Lung microvascular endothelial cell (primary cell): ENCODE data around the gene SPOCK2. TPM values are rescaled to one million over a fixed set of nuclear protein-coding genes. Genes with fewer than 3 reads are reported as not detected.
"Not testable (repeated sequence)": the region's sequence is repeated elsewhere in the genome, so short reads cannot be mapped to it uniquely, and the experiment has no call there.

ENCODE experiments used
- DNase-seq, 2 donors: peaks; one replicate each; pipeline versions ENCODE4 v3.0.0 to v3.0.0-alpha.2; 2010; ENCODE audit warnings: low read depth in 2 of 2
- total RNA-seq: library from RNA; depleted of rRNA; stranded (reverse); fragments of >200 nt; gene quantifications from 2 replicates; pipeline ENCODE4 v1.2.1, GENCODE V29; 2014

Gene SPOCK2
- total RNA-seq, 1 donor from 2014 or later = 3.0 TPM

DNA sequence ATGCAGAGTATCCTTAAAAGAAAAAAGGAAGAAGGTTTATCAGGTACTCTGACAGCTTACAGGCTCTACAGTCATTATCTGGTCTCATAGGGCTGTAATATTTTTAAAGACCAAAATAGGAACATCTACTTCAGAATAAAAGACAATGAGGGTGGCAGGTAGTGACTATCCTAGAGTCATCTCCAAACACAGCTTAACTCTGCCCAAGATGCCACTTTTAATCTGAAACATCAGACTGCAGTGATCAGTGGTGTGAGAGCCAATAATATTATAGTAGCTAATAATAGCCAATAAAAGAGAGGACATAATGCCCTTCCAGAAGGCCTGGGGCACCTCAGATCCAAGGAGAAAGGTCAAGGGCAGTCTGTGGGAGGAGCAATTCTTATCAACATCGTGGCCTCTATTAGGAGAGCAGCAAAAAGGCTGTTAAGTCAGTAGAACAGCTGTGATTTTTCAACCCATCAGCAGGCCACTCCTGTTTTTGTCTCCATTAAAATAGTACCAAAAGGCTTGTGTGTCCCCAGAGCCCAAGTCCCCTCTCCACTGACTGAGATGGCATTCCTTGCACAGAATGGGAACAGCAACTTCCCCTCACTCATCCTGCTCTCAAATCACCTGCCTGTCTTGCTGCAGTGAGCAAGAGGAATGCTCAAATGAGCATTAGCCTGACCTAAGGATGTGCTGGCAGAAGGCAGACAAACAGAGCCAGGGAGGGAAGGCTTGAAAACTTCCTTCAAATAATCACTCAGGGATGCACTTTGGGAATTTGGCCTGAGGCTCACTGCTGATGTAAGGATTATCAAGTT lies 20.7 kb upstream of the SPOCK2 start:
- DNase-seq = no peak

DNA sequence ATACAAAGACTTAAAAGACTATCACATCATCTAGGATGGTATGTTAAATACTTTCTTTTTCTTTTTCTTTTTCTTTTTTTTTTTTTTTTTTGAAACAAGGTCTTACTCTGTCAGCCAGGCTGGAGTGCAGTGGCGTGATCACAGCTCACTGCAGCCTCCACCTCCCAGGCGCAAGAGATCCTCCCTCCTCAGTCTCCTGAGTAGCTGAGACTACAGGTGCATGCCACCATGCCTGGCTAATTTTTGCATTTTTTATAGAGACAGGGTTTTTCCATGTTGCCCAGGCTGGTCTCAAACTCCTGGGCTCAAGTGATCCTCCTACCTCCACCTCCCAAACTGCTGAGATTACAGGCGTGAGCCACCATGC lies 19.6 kb upstream of the SPOCK2 start:
- DNase-seq = not testable (repeated sequence)

DNA sequence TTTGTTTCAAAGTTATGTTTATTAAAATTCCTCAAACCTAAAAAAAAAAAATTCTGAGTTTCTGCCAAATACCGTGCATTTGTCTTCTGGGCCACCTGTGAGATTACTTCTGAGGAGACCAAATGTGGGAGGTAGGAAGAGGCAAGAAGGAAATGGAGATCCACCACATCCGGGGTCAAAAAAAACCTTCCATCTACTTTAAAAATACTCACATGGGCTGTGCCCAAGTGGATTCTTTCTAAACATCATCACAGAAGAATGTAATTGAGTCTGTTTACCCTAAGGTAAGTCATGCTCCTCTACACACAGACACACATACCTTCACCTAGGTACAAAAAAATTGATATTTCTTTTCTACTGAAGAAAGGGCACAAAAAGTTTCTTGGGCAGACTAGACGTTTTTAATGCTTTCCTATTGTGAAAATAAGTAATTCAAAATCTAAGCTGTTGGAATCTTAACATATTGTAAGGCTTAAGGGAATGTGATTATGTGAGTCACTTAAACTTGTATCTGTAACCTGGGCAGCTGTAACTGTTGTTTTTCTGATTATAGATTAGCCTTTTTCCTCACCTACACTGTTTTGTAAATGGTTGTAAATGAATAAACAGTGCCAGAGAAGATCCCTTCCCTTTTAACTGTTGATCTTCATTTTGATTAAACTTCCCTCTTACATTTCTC lies 19.1 kb upstream of the SPOCK2 start:
- no peak for DNase-seq

DNA sequence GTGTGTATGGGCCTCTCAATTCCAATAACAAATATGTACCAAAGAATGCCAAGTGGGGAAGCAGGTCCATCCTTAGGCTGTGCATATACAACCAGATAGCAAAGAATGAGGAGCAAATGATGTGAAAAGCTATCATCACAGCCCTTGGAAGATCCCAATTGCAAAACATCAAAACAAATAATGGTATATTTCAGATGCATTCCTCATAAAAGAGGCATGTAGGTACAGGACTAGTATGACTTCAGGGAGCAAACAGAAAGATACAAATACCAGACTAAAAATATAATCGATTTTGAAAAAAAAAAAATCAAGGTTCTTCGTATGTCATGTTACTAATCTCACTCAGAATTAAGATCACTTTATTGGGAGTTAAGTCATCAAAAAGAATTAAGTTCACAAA lies 18.5 kb upstream of the SPOCK2 start:
- DNase-seq = no peak

DNA sequence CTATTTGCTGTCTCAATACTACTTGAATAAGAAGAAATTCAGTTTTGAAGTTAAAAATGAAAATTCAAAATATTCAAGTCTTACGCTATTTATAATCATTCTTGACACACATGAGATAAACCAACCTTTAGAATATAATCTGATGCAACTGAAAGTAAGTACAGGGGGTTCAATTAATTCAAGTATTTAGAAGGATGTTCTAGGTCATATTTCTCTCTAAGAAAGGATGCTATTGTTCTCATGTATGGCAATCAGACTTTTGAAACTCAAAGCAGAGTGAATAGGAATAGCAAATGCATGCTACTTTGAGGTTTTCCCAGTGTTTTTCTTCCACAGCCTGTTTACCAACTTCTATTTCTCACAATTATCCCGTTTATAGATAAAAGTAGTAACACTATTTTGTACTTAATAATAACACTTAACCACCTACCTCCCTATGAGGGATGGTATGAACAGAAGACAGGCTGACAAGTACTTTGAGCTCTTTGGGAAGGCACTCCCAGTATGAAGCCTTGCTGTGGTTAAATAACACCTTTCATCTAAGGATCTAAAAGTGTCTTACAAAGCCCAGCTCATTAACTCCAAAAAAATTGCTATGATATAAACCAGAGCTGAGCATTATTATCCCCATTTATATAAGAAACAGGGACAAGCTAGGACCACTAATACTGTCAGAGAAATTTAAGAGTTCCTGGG lies 18.0 kb upstream of the SPOCK2 start:
- DNase-seq = no peak

DNA sequence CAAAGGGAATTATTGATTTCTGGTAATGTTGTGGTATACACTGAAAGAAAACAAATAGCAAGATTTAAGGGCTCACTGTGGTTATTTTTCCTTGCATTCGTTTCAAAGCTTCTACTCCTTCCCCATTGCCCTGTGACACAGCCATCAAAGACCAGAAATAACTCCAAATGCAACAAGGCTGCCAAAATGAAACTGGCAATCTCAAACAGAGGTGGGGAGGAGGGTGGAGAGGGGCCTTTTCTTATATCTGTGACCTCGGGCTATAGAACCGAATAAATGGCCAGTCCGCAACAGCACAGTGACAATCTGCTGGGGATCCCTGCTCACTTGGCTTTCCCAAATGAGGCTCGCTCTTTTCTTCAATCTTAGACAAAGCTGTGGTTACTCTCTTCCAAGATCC lies 17.4 kb upstream of the SPOCK2 start:
- no peak for DNase-seq

DNA sequence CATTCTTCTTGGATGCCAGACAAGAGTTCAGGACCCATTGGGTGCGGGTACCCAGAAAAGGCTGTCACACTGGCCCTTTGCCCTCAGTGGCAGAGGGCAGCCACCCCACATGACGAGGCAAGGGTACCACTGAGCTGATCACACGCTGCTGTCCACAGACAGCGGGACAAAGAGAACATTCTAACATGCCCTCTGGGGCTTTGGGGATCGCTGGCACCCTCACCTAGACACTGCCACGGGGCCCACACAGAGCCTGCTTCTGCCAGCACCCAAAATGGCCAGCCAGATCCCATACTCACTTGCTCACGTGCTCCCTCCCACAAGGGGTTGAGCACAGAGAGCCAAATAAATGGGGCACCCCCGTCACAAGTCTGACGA lies 16.7 kb upstream of the SPOCK2 start:
- DNase-seq = no peak

DNA sequence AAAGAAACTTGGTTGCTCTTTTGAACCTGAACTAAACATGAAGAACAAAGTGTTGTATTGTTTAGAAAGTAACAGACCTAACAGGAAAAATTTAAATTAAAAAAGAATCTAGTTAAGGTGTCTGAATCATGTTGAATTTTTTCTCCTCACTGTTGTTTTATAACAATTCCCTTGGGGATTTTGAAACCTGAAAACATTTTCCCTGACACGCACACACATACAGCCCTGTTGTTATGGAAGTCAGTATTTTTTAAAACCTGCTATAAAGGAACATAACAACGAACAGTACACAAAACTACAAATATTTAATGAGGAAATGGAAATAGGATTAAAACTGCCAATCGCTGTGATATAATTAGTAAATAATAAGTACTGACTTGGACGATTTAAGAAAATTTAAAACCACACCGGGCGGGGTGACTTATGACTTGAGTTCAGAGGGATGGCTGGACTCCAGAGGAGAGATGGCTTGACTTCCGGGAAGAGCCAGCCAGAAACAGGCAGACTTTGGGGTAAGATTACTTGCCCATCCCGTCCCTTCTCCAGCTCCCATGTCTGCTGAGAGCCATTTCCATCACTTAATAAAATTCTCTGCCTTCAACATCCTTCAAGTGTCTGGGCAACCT lies 16.2 kb upstream of the SPOCK2 start:
- DNase-seq = no peak

DNA sequence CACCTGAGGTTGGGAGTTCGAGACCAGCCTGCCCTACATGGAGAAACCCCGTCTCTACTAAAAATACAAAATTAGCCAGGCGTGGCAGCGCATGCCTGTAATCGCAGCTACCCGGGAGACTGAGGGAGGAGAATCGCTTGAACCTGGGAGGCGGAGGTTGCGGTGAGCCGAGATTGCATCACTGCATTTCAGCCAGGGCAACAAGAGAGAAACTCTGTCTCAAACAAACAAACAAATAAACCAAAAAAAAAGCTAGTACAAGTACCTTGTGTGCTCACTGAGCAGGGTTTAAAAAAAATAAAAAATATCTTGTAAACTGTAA lies 11.2 kb upstream of the SPOCK2 start:
- no peak for DNase-seq

DNA sequence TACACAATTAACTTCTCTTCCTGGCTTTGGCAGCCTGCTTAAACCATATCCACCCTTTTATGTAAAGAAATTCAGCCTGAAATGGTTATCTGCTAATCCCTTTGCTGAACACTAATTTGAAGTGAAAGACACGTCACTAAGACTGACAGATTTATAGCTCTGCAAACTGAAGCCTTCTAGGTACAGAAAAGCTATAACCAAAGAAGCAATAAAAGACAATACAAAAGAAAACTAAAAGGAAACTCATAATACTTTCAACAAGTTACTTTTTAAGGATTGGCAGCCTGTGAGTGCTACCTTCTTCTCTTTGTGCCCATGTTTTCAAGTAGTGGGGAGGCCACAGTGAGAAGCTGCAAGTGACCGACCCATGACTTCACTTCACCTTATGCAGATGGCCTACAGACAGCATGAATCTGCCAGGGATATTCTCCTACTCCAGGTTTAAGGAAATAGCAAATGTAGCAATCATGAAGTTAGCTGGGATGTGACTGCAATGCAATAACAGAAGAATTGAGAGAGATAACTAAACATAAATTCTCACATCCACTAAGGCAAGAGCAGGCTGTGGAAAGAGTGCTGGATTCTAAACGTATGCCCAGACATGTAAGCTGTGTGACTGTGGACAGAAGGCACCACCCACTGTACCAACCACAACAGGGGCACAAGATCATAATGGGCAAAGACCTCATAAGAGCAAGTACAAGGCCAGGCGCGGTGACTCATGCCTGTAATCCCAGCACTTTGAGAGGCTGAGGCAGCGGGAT lies 10.7 kb upstream of the SPOCK2 start:
- DNase-seq = no peak

DNA sequence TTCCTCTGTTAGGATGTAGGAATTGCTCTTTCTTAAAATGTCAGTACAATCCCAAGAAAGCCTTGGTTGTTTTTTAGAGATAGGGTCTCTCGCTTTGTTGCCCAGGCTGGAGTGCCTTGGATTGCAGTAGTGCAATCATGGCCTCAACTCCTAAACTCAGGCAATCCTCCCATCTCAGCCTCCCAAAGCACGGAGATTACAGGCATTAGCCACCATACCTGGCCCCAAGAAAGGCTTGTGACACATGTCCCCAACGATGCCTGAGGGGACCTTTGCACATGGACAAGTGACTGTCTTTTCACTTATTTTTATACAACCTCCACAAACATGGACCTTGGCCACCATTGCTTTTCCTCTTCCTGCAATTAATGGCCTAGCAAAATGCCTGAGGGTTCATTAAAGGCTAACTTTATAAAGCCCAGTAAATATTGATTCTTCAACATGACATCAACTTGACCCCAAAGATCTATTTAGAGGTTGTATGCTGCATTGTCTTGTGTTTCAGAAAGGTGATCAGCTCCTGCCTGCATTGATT lies 10.0 kb upstream of the SPOCK2 start:
- DNase-seq = no peak

DNA sequence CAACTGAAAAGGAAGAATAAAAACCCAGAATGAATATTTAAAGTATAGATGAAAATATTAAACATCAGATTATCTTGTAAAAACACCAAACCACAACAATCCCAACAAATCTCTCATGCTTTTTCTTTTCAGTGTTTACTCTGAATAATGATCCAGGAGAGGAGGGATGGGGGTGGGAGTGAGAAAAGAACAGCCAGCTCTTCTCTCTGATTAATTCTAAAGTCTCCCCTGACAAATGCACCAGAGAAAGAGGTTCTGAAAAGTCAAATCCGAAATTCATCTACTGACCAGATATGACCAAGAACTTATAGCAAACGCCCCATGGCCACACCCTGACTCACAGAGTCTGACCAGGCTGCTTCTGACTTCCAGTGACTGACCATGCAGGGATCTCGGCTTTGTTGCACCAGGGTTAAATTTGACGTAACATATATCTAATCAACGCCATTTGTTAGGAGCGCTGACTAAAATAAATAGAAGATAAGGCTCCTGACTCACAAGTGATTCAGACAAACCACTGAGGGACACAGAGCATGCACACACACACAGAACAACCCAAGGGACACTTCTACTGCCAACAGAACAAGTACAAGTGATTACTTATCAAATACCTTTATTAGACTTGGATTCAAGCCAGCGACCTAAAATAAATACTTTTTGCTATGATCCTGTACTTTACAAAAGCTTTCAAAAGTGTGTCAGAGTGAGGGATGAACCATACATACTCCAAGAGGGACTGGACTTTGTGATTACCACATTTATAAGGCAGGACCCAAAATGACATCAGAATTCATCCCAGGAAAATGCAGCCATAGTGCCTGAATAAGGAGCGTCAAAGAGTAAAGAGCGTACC lies 9.3 kb upstream of the SPOCK2 start:
- peak; percentile 16 to 75 for DNase-seq

DNA sequence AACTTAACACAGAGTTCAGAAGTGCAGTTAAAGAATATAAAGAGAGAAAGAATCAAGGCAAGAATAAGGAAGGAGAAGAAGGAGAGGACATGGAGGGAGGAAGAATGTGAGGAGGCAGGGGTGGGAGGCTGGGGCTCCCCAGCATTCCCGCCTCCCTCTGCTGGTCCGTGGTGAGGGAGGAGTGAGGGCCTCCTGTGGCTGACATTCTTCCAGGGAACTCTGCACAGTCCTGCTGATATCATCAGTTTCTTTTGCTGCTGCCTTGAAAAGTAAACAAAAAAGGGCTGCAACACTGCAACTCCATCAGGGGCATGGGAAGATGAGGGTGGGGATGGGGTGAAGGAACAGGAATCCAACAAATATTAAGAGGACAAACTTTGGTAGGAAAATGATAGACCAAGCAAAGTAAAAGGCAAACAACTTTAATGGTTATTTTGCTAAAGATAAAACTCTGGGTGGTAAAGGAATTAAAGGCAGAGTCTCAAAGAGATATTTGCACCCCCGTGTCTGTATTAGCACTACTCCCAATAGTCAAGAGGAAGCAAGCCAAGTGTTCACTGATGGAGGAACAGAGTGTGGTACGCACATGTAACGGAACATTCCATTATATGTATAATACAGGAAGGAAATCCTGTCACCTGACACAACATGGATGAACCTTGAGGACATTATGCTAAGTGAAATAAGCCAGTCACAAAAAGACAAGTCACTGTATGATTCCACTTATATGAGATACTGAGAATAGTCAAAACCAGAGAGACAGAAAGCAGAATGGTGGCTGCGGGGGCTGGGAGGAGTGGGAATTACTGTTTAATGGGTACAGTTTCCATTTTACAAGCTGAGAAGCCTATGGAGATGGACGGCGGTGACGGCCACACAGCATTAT lies 8.0 kb upstream of the SPOCK2 start:
- DNase-seq = peak; percentile 18 to 56

DNA sequence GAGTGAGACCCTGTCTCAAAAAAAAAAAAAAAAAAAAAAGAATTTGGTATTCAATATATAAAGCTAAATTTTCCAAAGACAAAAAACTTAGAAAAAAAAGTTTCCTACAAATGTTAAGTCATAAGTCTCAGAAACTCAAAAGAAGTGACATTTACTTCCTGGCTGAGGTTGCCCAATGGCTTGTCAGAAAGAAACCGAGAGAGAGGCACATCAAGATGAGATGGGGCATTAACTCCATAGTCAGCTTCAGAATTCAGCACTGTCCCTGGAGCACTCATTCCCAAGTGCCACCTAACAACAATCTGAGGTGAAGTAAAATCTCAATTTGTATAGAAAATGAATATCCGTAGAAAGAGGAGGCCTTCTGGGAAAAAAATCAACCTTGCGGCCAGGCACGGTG lies 6.8 kb upstream of the SPOCK2 start:
- DNase-seq = no peak

DNA sequence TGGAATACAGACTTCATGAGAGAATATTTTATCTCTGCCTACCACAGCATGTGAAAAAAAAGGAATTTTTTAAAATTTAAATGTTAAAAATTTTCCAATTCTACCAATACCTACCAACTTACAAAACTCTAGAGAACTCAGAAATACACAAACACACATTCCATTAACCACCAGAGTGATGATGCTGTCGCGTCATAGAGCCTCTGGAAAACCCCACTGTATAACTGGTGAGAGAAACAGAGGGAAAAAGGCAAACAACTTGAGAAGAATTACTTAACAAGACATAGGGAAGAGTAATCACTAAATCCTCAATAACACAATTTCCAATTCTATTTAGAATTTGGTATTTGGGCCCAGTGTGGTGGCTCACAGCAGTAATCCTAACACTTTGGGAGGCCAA lies 6.2 kb upstream of the SPOCK2 start:
- DNase-seq = no peak

DNA sequence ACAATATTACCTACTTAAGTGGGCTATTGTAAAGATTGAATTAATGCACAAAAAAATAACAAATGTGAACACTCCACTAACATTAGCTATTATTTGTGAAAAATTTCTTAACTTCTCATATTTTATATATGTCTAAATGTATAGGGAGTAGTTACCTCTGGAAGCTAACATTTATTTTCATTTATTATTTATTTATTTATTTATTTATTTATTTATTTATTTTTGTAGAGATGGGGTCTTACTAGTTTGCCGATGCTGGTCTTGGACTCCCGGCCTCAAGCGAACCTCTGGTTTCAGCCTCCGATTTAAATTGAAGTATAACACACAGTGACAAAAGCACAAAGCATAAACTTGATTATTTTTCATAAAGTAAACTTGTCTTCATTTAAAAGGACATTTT lies 5.1 kb upstream of the SPOCK2 start:
- DNase-seq = no peak

DNA sequence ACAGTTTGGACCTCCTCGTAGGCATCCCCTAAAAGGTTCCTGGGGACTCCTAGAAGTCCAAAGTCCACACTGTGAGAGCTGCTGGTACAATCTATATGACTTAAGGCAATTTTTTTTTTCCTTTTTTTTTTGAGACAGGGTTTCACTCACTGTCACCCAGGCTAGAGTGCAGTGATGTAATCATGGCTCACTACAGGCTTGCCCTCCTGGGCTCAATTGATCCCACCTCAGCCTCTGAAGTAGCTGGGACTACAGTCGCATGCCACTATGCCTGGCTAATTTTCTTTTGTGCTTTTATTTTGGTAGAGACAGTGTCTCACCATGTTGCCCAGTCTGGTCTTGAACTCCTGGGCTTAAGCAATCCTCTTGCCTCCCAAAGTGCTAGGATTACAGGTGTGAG lies 4.6 kb upstream of the SPOCK2 start:
- DNase-seq = no peak

DNA sequence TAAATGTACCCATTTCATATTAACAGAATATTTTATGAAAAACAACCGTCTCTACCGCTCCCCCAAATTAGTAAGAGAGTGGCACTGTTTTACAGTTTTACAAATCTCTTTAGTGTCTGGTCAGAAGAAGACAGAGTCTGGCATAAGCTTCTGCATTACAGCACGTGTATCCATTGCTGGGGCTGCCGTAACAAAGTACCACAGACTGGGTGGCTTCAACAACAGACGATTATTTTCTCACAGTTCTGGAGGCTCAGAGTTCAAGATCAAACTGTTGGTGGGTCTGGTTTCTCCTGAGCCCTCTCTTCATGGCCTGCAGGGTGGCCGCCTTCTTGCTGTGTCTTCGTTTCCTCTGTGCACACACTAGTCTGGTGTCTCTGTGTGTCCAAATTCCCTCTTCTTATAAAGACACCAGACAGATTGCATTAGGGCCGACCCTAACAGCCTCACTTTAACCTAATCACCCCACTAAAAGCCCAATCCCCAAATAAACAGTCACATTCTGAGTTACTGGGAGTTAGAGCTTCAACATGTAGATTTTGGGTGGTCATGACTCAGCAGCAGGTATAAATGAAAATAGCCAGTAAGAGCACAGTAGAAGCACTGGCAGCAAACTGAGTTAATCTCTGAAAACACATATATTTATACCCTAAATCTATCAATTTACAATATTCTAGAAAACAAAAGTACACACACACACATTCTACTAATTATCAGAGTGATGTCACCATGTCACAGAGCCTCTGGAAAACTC lies 4.0 kb upstream of the SPOCK2 start:
- DNase-seq = no peak

DNA sequence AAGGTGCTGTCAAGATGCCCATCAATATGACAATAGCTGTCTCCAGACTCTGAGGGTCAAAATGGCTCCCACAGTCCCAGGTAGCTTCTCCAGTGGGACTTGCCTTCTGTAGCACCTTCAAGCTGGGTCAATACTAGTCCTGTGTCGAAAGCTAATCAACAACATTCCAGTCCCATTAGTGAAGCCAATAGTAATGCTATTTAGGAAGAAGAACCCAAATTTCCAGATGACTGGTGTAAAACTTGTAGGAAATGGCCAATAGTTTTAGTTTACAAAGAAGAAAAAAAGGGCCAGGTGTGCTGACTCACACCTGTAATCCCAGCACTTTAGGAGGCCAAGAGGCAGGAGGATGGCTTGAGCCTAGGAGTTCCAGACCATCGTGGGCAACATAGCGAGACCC lies 2.0 kb upstream of the SPOCK2 start:
- DNase-seq = no peak
